HG02852 (cell line): ENCODE measurements around the gene STK32B.
"Not testable (repeated sequence)": the region's sequence is repeated elsewhere in the genome, so short reads cannot be mapped to it uniquely, and the experiment has no call there.

ENCODE experiments used
- ATAC-seq: cut with Tn5 transposase; IDR thresholded peaks from one replicate; pipeline ENCODE4 v1.9.1; 2021; ENCODE audit warnings: mild to moderate bottlenecking, moderate library complexity; ENCODE audit not compliant: unreplicated experiment

The STK32B gene

DNA sequence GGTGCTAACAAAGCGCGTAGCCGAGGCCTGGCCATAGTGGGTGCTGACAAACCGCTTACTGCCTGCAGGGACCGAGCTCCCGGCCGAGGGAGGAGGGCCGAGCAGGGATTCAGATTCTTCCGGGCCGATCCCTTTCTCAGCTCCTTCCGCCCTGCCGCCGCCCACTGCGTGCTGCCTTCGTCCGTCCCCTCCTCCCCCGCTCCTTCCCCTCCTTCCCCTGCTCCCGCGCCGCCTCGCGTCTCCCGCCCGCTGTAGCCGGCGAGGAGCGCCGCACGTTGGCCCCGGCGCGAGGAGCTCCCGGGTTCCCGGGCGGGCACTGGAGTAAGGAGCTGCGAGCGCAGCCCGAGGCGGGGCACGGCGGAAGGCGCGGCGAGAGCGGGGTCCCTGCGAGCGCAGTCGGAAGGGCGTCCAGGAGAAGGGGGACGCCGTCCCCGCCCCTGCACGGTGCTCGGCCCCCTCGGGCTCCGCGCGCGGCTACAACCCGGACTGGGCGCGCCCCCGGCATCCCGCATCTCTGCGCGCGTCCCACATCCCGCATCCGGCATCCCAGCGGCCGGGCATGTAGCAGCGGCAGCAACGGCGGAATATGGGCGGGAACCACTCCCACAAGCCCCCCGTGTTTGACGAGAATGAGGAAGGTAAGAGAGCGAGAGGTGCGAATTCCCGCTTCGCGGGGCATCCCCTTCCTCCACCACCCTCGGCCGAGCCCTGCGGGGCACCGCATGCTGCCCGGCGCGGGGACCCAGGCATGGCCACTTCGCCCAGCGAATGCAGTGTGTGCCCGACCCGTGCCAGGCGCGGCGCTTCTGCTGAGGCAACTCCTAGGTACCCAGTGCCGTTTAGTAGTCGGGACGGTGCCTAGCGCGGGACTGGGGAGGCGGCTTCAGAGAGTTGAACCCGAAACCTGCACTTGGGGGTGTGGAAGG lies at the start of gene STK32B:
TSS of gene STK32B (plus strand) at position 203 of the 926 bp plus-strand sequence.
- no peak for ATAC-seq

DNA sequence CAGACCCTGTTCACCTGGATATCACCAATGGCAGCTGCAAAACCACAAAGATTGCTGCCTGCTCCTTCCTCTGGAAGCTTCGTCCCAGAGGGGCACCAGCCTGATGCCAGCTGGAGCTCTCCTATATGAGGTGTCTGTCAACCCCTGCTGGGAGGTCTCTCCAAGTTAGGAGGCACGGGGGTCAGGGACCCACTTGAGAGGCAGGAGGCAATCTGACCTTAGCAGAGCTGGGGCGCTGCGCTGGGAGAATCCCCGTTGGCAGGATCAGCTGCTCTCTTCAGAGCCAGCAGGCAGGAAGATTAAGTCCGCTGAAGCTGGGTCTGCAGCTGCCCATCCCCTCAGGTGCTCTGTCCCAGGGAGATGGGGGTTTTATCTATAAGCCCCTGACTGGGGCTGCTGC lies 49.6 kb upstream of the STK32B start:
- ATAC-seq, result not testable (repeated sequence)

DNA sequence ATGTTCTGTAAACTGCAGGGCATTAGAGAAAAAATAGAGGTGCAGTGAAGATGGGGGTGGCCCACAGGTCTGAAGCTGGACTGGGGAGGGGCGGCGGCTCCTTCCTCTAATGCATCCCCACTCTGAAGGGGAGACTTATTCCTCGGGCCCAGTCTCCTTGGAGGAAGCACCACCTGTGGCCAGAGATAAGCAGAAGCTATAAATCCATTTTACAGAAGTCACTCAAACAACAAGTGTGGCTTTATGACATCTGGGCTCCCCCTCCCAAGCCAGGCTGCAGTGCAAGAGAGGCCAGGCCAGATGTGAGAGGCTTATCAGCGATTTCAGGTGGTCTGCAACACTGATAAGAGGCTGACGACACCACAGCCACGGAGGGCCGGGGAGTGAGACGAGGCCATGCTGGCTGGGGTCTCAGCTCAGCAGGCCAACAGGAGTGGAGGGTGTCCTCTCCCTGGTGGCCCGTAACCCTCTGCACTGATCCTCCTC lies 47.9 kb upstream of the STK32B start:
- ATAC-seq, result no peak

DNA sequence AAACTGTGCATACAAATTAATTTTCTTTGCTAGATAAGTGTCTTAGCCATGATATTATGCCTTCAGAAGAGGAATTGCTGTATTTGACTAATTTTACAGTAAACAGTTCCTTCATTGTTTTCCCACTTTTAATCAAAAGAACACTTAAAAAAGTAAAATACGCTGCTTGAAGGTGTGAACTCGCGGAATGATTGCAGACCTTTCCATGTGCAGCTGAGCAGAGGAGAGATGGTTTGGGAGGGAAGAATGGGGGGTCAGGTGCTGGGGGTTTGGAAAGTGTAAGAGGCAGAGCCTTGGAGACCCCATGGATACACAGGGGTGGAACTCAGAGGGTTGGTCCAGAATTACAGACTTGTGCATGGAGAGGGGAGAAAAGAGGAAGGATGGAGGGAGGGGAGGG lies 47.4 kb upstream of the STK32B start:
- ATAC-seq, result no peak

DNA sequence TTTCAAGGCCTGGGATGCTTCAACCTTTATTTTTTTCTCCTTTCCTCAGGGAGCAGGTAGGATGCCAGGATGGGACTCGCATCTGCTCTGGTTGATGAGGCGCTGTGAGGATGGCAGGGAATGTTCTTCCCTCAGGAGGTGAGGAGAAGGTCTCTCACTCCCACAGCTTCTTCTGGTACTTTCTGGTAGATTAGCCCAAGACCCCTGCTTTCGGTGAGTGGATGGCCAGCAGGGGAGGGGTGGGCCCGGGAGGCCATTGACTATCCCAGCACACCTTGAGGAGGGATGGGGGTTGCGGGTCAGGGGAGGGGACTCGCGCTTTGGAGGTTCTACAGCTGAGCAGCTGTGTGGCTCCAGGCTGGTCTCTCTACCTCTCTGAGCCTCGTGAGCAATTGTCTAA lies 46.8 kb upstream of the STK32B start:
- no peak for ATAC-seq

DNA sequence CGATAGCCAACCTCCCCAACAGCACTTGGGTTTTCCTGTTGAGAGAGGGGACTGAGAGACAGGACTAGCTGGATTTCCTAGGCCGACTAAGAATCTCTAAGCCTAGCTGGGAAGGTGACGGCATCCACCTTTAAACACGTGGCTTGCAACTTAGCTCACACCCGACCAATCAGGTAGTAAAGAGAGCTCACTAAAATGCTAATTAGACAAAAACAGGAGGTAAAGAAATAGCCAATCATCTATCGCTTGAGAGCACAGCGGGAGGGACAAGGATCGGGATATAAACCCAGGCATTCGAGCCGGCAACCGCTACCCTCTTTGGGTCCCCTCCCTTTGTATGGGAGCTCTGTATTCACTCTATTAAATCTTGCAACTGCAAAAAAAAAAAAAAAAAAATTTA lies 44.3 kb upstream of the STK32B start:
- ATAC-seq, result not testable (repeated sequence)

DNA sequence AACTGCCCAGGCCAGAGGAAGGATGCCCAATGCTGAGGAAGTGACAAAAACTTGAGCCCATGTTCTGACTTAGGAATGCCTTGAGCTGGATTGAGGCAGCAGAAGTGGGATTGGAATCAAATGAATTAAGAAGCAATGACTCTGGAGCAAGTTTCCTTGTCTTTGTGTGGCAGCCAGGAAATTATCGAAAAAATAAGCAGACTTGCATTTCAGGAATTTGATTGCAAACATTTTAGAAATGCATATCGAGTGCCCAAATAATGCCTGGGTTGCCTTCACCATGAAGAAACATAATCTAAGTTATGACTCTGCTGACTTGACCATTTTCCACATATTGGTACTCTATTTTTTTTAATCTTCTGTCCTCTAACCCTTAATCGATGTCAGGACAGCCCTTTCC lies 41.5 kb upstream of the STK32B start:
- ATAC-seq, result no peak

DNA sequence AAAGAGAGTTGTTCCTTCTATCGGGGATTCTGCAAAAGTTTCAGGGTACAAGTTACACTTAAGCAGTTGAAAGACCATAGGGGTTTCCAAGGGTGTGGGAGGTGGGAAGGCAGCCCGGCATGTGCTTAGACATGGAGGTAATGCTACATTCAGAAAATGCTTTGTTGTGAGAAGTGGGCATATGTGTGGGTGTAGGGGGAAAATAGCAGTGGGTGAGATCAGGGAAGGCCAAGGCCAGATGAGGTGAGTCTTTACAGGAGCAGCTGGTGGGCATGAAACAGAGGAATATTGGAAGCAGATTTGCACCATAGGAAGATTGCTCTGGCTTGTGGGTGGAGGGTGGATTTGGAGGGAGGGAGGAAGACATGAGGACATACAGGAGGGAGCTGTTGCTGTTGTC lies 40.3 kb upstream of the STK32B start:
- ATAC-seq, result no peak

DNA sequence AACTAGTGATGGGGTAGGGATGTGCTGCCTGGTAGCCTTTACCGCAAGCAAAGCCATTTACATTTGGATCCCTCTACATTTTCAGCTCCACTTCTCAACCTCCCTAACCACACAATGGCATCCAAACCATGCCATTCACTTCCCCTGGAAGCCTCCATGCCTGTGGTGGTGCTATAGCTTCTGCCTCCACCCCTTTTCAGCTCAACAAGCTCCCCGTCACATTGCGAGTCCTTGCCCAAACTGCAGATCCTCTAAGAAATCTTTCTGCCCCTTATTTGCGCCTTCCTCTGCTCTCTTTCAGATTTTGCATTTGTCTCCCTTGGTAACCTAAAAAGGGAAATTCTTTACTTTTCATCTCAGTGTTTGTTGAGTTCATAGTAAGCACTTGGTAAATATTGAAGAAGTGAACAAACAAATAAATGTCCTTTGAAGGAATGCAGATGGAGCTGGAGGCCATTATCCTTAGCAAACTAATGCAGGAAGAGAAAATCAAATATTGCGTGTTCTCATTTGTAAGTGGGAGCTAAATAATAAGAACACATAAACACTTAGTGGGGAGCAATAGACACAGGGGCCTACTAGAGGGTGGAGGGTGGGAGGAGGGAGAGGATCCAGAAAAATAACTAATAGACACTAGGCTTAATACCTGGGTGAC lies 38.9 kb upstream of the STK32B start:
- no peak for ATAC-seq

DNA sequence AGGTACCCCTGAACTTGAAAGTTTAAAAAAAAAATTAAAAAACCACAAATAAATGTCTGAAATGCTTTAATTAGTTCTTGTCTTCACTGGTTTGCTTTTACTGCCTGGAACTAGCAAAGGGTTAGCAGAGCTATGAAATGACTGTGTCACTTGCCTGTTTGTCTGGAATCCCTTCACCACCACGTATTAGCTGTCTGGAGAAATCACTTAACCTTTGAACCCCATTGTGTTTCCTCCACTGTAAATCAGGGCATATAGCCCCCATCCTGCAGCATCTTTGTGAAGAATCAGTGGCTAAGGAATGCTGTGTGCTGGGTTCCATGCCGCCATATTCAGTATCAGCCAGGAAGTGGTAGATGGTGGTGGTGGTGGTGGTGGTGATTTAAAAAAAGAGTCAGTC lies 38.3 kb upstream of the STK32B start:
- ATAC-seq, result no peak

DNA sequence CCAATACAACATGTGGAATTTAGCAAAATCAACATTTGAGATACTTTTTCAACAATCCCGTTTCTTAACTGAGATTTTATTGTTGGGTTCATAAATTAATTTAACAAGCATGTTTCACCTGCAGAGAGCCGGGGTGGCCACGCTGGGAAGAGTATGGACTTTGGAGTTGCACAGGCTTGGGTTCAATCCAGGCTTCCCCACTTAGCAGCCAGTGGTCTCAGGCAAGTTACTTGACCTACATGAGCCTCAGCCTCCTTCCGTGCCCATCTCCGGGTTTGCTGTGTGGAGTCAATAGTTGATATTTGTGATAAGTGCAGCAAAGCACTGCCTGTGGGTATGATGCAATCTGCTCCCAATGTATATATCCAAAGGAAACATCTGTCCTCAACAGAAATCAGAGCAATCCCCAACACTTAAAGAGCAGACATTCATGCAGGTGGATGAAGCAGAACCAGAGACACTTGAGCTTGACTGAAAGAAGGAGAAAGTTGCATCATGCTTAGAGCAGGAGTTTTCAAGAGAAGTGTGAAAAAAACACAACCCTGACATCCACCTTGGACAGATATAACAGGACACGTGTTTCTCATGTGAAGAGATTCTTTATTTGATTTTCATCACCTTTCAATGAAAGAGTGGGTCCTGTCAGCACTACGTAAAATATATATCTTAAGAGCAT lies 37.1 kb upstream of the STK32B start:
- ATAC-seq, result no peak

DNA sequence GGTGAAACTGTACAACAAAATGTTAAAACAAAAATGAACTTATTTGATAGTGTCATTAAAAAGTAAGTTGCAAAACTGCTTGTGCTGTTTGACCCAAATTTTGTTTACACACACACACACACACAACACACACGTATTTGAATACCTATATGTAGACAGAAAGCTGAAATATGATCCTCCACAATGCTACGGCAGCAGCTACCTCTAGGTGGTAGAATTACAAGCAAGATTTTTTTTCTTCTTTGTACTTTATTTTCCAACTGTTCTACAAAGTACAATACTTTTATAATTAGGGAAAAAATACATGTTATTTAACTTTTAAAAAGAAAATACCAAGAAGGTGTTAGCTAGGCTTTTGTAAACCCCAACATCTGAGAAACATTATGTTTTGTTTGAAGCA lies 33.2 kb upstream of the STK32B start:
- no peak for ATAC-seq

DNA sequence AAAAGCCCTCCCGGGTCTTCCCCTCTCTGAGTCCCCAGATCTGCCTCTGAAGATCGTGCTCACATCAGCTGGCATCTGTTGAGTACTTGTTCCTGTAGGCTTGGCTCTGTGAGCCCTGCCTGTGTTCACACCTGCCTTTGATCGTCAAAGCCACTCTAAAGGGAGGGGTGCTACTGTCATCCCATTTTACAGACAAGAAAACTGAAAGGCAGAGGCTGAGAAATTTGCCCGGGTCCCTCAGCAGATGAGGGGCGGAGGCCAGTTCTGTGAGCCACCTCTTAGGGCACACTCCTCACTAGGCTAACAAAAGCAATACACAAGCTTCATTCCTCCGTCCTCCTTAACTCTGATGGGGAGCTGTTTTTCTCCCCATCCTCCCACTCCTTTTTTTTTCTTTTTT lies 32.7 kb upstream of the STK32B start:
- ATAC-seq, result no peak

DNA sequence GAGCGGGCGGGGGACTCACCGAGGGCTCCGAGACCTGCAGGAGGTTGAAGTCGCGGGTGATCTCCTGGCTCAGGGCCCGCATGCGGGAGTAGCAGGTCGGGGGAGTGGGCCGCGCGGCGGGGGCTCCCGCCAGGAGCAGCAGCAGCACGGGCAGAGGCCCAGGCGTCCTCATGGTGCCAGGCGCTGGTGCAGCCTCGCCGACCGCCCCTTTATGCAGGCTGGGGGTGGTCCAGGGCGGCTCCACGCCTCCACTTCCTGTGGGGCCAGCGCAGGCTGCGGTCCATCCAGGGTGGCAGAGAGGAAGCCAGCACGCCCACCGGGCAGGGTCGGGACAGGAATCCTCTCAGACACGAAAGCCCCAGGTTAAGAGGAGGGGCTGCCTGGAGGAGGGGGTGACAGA lies 32.0 kb upstream of the STK32B start, which contains the start of gene CYTL1:
TSS of gene CYTL1 (minus strand) at position 185 of the 400 bp plus-strand sequence. CDS start at position 172, 13 bp downstream.
- ATAC-seq, result no peak

DNA sequence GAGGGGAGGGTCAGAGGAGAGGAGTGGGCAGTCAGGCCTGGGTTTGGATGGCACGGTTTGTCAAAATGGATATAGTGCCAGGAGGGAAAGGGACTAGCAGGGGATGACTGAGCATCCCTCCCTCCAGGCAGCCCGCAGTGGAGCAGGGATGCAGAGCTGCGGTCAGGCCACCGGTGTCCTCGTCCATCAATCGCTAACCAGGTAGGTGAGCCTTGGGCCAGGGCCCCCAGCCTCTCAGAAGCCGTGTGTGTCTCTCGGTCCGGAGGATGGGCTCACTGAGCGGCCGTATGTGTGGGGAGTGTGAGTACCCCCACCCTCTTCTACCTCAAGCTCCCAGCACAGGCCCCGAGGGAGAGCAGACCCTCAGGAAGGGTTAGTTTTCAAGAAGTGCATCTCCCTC lies 31.5 kb upstream of the STK32B start:
- ATAC-seq, result no peak

DNA sequence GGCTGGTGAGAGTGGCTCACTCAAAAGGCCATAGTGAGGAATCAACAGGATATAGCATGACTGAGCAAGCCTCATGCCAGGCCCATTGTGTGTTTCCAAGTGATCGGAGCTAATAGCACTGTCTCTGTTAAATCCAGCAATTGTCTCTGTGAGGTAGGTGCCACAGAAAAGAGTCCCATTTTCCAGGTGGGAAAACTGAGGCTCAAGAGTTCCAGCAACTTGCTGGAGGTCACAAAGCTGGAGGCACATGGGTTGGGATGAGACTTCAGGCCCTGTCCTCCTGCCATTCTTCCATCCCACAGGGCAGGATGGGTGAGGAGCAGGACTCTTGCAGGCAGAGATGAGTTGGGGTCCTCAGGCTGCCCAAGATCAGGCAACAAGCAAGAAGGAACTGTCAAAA lies 30.9 kb upstream of the STK32B start:
- ATAC-seq, result no peak

DNA sequence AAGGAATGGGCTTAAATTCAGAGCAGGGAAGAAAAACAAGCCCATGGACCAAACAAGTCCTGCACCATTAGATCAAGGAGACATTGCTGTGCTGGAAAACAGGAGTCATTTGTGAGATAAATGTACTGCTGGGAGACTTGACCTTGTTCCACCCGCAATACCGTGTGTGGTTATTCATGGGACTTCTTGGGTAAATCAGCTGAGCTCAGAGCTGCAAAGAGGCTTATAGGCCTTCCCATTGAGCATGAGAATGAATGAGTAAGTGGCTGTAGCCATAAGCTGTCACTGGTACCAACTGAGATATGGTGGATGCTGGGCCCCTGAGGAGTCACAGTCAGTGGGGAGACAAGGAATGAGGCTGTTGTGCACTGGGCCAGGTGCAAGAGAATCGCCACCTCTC lies 29.7 kb upstream of the STK32B start:
- ATAC-seq, result no peak

DNA sequence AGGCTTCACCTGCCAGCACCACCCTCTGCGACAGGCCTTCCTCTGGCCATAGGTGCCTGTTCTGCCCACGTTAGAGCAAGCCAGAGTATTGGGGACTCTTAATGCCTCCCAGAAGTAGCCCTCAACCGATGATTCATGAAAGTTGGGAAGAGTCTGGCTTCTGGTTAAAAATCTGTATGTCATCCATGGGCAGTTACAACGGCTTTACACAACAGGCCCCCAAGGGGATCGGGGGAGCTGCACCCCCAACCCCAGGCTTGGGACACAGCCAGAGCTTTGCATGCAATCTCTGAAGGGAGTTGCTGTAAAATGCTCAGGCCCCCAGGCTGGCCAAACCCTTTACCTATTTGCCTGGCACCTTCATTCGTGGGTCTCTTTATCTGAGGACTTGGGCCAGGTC lies 26.6 kb upstream of the STK32B start:
- ATAC-seq, result no peak

DNA sequence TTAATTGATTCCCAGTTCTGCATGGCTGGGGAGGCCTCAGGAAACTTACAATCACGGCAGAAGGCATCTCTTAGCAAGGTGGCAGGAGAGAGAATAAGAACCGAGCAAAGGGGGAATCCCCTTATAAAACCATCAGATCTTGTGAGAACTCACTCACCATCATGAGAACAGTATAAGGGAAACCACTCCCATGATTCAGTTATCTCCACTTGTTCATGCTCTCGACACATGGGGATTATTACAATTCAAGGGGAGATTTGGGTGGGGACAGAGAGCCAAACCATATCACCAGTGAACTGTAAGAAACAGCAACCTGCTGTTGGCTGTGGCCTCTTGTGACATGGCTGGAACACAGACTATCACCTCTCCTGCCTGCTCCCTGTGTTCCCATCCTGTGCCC lies 24.9 kb upstream of the STK32B start:
- ATAC-seq, result no peak

DNA sequence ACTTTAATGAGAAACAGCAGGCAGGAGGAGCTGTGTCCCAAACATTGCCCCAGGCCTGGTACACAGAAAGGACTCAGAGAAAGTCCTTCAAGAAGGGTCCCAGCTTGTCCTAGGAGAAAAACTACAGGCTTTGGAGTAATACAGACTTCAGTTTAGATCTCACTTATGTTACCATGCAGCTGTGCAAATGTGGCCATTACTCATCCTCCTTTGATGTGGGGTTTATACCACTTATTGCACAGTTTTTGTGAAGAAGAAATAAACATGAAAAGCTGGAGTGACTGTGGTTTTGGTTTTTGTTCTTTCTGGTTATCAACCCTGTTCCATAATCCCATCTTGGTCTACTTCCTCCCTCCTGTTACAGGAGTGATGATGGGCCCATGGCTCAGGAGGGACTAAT lies 23.9 kb upstream of the STK32B start:
- ATAC-seq, result no peak

DNA sequence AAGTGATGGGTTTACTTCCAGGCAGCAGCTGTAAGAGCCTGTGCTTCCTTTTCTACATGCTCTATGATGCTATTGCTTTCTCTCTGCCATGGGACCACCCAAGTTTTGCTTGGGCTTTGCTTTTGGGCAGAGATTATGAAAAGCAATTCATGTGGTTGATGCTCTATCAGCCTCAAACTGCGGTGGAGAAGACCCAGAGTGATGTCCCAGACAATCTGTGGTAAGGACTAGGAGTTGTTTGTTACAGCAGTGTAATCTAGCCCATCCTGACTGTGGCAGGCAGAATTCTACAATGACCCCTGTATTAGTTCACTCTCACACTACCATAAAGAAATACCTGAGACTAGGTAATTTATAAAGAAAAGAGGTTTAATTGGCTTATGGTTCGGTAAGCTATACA lies 22.8 kb upstream of the STK32B start:
- no peak for ATAC-seq

DNA sequence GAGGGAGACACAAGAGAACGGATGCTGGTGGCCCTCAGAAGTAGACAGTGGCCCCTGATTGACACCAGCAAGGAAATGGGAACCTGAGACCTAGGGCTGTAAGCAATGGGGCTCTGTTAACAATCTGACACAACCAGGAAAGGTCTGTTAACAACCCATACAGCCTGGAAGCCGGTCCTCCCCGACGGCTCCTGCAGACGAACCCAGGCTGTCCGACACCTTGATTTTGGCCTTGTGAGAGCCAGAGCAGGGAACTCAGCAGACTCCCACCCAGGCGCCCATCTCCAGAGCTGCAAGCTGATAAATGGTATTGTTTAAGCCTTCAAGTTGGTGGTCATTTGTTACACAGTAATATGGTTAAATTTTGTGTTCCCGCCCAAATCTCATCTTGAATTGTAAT lies 21.8 kb upstream of the STK32B start:
- no peak for ATAC-seq
